ENCODE data around the gene TRIM65.

The TRIM65 gene

DNA sequence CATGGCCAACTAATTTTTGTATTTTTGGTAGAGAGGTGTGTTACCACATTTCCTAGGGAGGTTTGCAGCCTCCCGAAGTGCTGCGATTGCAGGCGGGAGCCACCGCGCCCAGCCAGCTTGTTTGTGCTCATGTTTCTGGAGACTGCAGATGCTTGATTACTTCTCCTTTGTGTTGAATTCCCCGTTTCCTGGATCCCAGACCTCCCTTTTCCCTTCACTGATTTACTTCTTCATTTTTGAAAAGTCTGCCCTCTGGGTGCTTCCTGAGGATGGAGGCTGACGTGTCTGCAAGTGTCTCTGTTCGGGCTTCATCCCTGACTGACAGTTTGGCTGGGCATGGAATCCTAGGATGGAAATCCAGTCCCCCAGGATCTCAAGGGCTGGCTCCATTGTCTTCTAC is 11.3 kb downstream of the TRIM65 start:
- no peak overlapping the region for H3K4me3 ChIP-seq (ENCODE audit: low read depth, low read length)
- no peaks in the 10 kb centered on the region for H3K4me1 ChIP-seq (ENCODE audit: control insufficient read depth, insufficient read depth, low read length)
- no peak overlapping the region for H3K9ac ChIP-seq (ENCODE audit: low read length)
- H3K36me3 ChIP-seq (ENCODE audit: control insufficient read depth, insufficient read depth, low read length) = peaks cover 16% of the 10 kb centered on the region
- no peaks in the 10 kb centered on the region for H3K9me3 ChIP-seq (ENCODE audit: control insufficient read depth, insufficient read depth, low read depth, low read length)
- H3K27ac ChIP-seq (ENCODE audit: low read depth, low read length) = no peak overlapping the region
- H3K27me3 ChIP-seq (ENCODE audit: control insufficient read depth, insufficient read depth, low read length) = no peaks in the 10 kb centered on the region

DNA sequence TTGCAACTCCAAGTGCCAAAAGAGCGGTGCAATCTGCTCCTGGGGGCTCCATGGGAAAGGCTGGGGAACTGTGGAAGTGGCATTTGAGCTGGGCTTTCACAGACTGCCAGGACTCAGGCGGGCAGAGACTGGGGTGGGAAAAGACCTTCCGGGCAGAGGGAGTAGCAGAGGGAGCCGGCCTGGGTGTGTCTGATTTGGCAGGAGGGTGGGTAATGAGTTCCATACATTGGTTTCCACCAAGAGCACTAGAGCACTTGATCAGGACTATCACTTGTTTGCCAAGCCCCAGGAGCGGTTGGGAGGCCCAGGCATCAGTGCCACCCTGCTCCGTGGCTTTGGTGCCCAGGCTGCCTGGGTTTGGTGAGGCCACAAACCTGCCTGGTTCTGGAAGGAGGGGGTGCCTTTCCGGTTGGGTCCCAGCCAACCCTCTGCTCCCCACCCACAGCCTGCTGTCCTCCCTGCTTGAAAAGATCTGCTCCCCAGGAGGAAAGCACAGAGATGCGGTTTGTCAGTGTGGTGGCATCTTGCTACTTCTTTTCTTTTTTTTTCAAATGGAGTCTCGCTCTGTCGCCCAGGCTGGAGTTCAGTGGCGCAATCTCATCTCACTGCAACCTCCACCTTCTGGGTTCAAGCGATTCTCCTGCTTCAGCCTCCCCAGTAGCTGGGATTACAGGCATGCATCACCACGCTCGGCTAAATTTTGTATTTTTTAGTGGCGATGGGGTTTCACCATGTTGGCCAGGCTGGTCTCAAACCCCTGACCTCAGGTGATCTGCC is 14.9 kb downstream of the TRIM65 start:
- Histone ChIP-seq H3K4me1 (ENCODE audit: control insufficient read depth, insufficient read depth, low read length) (peaks cover 6% of the 10 kb centered on the region), H3K4me3 (ENCODE audit: low read depth, low read length) (no peak overlapping the region), H3K27me3 (ENCODE audit: control insufficient read depth, insufficient read depth, low read length) (peaks cover 21% of the 10 kb centered on the region), H3K36me3 (ENCODE audit: control insufficient read depth, insufficient read depth, low read length) (no peaks in the 10 kb centered on the region), H3K27ac (ENCODE audit: low read depth, low read length) (no peak overlapping the region), H3K9me3 (ENCODE audit: control insufficient read depth, insufficient read depth, low read depth, low read length) (no peaks in the 10 kb centered on the region), H3K9ac (ENCODE audit: low read length) (no peak overlapping the region)

DNA sequence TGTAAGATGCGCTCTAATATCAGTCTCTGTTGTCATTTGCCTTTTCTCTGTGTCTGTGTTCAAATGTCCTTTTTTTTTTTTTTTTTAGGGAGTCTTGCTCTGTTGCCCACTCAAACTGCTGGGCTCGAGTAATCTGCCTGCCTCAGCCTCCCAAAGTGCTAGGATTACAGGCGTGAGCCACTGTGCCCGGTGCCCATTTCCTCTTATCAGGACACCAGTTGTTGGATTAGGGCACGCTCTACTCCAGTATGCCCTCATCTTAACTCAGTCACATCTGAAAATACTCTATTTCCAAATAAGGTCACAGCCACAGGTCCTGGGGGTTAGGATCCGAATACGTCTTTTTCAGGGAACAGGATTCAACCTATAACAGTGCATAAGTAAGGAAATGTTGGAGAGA is 16.5 kb downstream of the TRIM65 start:
- peaks cover 25% of the 10 kb centered on the region for H3K27me3 ChIP-seq (ENCODE audit: control insufficient read depth, insufficient read depth, low read length)

DNA sequence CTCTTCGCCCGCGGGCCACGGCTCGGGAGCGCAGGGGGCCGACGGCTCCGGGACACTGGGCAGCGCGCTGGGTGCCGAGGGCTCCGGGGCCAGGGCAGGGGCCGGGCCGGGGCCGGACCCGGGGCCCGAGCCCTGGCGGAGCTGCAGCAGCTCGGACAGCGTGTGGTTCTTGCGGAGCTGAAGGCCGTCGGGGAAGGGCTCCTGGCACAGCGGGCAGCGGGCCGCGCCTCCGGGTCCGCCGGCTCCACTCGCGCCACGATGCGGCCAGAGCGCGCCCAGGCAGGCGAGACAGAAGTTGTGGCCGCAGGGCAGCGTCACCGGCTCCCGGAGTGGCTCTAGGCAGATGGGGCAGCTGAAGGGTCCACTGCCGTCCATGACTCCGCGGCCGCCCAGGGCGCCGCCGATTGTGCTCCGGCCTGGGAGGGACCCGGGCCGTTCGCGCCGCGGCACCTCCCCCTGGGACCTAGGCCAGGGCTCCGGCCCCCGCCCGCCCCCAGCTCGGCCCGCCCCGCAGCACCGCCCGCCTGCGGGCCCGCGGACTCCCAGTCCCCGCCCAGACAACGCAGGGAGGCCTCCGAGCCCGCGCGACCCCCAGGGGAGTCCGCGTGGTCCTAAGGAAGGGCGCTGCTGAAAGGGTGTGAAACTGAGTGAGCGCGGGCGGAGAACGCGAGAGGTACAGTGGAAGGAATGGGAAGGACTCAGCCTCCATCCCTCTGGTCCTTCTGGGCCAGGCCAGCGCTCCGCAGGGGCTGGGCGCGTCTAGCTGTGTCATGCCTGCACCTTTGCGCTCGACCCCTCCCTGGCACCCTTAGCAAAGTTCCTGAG is 18.4 kb downstream of the TRIM65 start, which contains the start of gene TRIM47:
TRIM47 (minus strand) TSS at position 408 of the 825 bp plus-strand sequence; CDS start at position 375, 33 bp downstream.
- no peak within 1 kb of the TSS for H3K27ac ChIP-seq (ENCODE audit: low read depth, low read length)
- H3K27me3 ChIP-seq (ENCODE audit: control insufficient read depth, insufficient read depth, low read length) = peaks cover 25% of the 10 kb centered on the region
- H3K9me3 ChIP-seq (ENCODE audit: control insufficient read depth, insufficient read depth, low read depth, low read length) = no peaks in the 10 kb centered on the region
- H3K36me3 ChIP-seq (ENCODE audit: control insufficient read depth, insufficient read depth, low read length) = no peaks in the 10 kb centered on the region
- H3K9ac ChIP-seq (ENCODE audit: low read length) = peak within 1 kb of the TSS; percentile 56
- H3K4me1 ChIP-seq (ENCODE audit: control insufficient read depth, insufficient read depth, low read length) = peaks cover 18% of the 10 kb centered on the region
- peak within 1 kb of the TSS; percentile 72 for H3K4me3 ChIP-seq (ENCODE audit: low read depth, low read length)

More for the DNA sequence above, 16.5 kb downstream of the TRIM65 start:
- no peak overlapping the region for H3K9ac ChIP-seq (ENCODE audit: low read length)
- H3K4me1 ChIP-seq (ENCODE audit: control insufficient read depth, insufficient read depth, low read length) = peaks cover 18% of the 10 kb centered on the region
- no peak overlapping the region for H3K4me3 ChIP-seq (ENCODE audit: low read depth, low read length)
- no peak overlapping the region for H3K27ac ChIP-seq (ENCODE audit: low read depth, low read length)
- H3K9me3 ChIP-seq (ENCODE audit: control insufficient read depth, insufficient read depth, low read depth, low read length) = no peaks in the 10 kb centered on the region
- no peaks in the 10 kb centered on the region for H3K36me3 ChIP-seq (ENCODE audit: control insufficient read depth, insufficient read depth, low read length)

DNA sequence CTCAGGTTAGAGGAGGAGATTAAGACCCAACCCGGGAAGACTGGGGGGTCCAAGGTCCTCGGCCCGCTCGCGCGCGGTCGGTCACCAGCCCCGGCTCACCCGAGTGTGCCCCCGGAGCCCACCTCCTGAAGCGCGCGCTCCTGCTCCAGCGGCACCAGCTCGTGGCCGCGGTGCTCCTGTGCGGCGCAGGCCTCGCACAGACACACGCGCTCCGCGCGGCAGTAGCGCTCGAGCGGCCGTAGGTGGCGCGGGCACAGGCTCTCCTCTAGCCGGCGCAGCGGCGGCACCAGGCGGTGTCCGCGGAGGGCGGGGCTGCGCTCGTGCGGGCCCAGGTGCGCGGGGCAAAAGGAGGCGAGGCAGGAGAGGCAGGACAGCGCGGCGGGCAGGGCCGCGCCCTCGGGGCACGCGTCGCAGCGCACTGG is 19.0 kb downstream of the TRIM65 start:
- peak overlapping the region; percentile 72 for H3K4me3 ChIP-seq (ENCODE audit: low read depth, low read length)
- H3K36me3 ChIP-seq (ENCODE audit: control insufficient read depth, insufficient read depth, low read length) = no peaks in the 10 kb centered on the region
- H3K9me3 ChIP-seq (ENCODE audit: control insufficient read depth, insufficient read depth, low read depth, low read length) = no peaks in the 10 kb centered on the region
- H3K4me1 ChIP-seq (ENCODE audit: control insufficient read depth, insufficient read depth, low read length) = peaks cover 23% of the 10 kb centered on the region
- H3K9ac ChIP-seq (ENCODE audit: low read length) = peak overlapping the region; percentile 56
- H3K27me3 ChIP-seq (ENCODE audit: control insufficient read depth, insufficient read depth, low read length) = peaks cover 25% of the 10 kb centered on the region
- H3K27ac ChIP-seq (ENCODE audit: low read depth, low read length) = no peak overlapping the region

DNA sequence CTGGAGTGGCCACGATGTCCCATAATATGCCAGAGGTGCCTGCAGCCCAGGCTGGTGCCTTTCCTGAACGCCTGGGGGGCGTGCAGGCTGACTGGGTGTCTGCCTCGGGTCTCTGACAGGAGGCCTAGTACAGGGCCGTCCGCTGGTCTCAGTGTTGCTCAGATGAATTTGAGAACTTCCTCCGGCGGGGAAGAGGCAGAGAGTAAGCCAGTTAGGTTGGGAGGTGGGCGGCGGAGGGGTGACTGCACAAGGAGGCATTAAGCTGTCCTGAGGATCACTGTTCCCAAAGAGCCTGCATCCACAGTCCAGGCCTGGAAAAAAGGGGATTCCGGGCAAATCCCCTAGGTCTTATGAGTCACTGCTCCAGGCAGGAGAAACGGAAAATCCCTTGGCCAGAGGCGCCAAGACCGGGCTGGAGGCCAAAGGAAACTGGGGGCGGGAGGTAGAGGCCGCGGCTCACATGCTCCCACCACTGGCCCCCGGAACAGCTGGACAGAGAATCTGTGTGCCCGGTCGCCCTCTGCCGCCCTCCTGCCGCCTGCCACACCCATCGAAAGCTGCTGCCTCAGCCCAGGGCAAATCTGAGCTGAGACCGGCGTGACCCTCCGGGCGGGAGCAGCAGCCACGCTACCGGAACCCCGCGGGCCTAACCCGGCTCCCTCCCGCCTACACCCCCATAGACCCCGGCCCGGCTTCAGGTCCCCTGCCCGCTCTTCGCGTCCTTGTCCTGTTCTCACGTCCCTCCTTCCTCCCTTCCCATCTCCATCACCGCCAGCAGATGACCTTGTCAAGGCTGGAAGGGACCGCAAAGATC is 19.6 kb downstream of the TRIM65 start:
- Histone ChIP-seq H3K4me1 (ENCODE audit: control insufficient read depth, insufficient read depth, low read length) (peaks cover 27% of the 10 kb centered on the region), H3K4me3 (ENCODE audit: low read depth, low read length) (peak overlapping the region; percentile 72), H3K9ac (ENCODE audit: low read length) (peak overlapping the region; percentile 56), H3K27me3 (ENCODE audit: control insufficient read depth, insufficient read depth, low read length) (peaks cover 25% of the 10 kb centered on the region), H3K27ac (ENCODE audit: low read depth, low read length) (no peak overlapping the region), H3K9me3 (ENCODE audit: control insufficient read depth, insufficient read depth, low read depth, low read length) (no peaks in the 10 kb centered on the region), H3K36me3 (ENCODE audit: control insufficient read depth, insufficient read depth, low read length) (no peaks in the 10 kb centered on the region)

DNA sequence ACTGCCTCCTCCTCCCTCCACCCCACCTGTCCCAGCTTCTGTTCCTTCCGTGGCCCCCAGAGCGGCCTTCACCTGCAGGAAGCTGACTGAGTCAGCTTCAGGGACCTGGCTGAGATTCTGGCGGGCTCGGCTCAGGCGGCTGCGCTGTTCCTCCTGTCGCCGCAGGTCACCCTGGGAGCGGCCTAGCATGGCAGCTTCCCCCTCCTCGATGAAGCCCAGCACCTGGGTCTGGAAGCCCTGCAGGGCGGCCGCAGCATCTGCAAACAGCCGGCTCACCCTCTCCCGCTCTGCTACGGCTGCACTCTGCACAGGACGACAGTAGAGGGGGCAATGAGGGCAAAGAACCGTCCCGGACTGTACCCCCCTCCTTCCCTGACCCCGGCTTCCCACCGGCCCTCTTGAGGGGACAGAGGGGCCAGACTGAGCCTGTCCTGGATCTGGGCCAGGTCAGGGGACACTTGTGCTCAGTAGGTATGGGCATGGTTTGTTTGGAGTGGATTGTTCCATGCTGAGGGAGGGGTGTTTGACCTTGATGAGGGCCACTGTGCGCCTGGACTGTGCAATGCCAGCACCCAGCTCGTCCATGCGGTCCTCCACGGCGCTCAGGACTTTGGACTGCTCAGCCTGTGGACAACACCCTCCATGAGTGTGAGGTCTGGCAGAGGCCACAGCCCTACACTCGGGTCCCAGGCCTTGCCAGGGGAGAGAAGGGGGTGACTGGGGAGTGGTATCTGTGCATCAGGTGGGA is 20.4 kb downstream of the TRIM65 start:
- Histone ChIP-seq H3K4me3 (ENCODE audit: low read depth, low read length) (no peak overlapping the region), H3K27ac (ENCODE audit: low read depth, low read length) (no peak overlapping the region)

DNA sequence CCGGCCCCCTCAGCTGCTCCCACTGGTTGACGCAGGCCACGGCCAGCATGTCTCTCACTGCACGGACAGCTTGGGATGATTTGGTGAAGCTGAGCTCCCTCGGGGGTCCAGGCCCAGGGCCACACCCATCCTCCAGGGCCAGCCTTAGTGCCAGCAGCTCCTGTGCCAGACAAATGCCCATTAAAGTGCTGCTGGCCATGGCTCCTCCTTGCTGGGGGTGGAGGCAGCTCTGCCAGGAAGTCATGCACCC is 20.9 kb downstream of the TRIM65 start:
- Histone ChIP-seq H3K27me3 (ENCODE audit: control insufficient read depth, insufficient read depth, low read length) (peaks cover 25% of the 10 kb centered on the region), H3K4me3 (ENCODE audit: low read depth, low read length) (no peak overlapping the region), H3K9me3 (ENCODE audit: control insufficient read depth, insufficient read depth, low read depth, low read length) (no peaks in the 10 kb centered on the region), H3K9ac (ENCODE audit: low read length) (no peak overlapping the region), H3K27ac (ENCODE audit: low read depth, low read length) (no peak overlapping the region), H3K36me3 (ENCODE audit: control insufficient read depth, insufficient read depth, low read length) (no peaks in the 10 kb centered on the region), H3K4me1 (ENCODE audit: control insufficient read depth, insufficient read depth, low read length) (peaks cover 28% of the 10 kb centered on the region)

More for the DNA sequence above, 20.4 kb downstream of the TRIM65 start:
- Histone ChIP-seq H3K9ac (ENCODE audit: low read length) (no peak overlapping the region), H3K27me3 (ENCODE audit: control insufficient read depth, insufficient read depth, low read length) (peaks cover 25% of the 10 kb centered on the region), H3K4me1 (ENCODE audit: control insufficient read depth, insufficient read depth, low read length) (peaks cover 27% of the 10 kb centered on the region), H3K9me3 (ENCODE audit: control insufficient read depth, insufficient read depth, low read depth, low read length) (no peaks in the 10 kb centered on the region), H3K36me3 (ENCODE audit: control insufficient read depth, insufficient read depth, low read length) (no peaks in the 10 kb centered on the region)

DNA sequence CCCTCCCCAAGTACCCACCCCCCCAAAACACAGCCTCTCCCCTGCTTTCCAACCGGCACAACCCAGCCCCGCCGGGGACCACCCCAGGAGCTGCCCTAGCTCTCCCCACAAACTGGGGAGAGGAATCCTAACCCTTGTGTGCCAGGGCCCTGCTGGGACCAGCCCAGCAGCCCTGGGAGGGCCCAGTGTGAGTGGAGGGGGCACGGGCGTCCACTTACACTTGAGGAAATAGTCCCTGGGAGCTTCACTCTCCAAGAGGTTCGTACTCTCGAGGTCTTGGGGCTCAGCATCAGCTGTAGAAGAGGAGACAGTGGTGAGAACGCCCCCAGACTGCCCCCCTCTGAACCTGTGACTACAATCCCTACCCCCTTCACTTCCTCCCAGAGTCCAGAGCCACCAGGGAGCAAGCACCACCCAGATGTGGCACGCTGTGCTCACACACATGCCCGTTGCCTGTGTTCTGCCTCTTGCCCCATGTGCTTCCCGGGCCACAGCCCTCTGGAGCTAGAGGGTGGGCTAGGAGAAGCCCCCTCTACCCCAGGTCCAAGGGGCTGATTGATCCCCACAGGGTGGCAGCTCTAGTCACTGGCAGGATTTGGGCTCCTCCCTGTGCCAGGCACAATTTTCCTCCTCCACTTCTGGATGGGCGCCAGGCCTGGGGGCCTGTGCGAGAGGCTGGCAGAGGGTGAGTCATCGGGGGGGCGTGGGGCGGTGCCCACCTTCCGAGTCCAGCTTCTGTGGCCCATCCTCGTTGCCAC is 21.4 kb downstream of the TRIM65 start:
- Histone ChIP-seq H3K4me3 (ENCODE audit: low read depth, low read length) (no peak overlapping the region), H3K4me1 (ENCODE audit: control insufficient read depth, insufficient read depth, low read length) (peaks cover 31% of the 10 kb centered on the region), H3K27ac (ENCODE audit: low read depth, low read length) (no peak overlapping the region), H3K9me3 (ENCODE audit: control insufficient read depth, insufficient read depth, low read depth, low read length) (no peaks in the 10 kb centered on the region), H3K9ac (ENCODE audit: low read length) (no peak overlapping the region), H3K36me3 (ENCODE audit: control insufficient read depth, insufficient read depth, low read length) (no peaks in the 10 kb centered on the region), H3K27me3 (ENCODE audit: control insufficient read depth, insufficient read depth, low read length) (peaks cover 25% of the 10 kb centered on the region)

Measured in HUES6 (cell line).